GM23248 (cell line): Measurements from ENCODE around the gene CAV2.

ENCODE experiments used
- EZH2 ChIP-seq: fragments of 200-600 bp; sonication (generic); IDR thresholded peaks from 2 replicates; pipeline ENCODE4 v1.6.1; 2018; ENCODE audit warnings: antibody characterized with exemption, mild to moderate bottlenecking; ENCODE audit not compliant: insufficient read depth, poor library complexity, severe bottlenecking
- EZH2phosphoT487 ChIP-seq: fragments of 200-600 bp; sonication (generic); IDR thresholded peaks from 2 replicates; pipeline ENCODE4 v1.6.1; 2018; ENCODE audit warnings: antibody characterized with exemption, moderate library complexity, mild to moderate bottlenecking, low read depth; ENCODE audit not compliant: insufficient read depth

GRCh38 chr7:116455009-116455408 lies 44.5 kb upstream of the CAV2 start:
- no peak for TF ChIP-seq EZH2phosphoT487
- no peak for TF ChIP-seq EZH2
